OCI-LY1 (cell line): ENCODE measurements around the gene CCR3.

Experiments
- CTCF ChIP-seq: fragments of 200-600 bp; sonication (generic), shearing (Covaris generic); IDR thresholded peaks from 2 replicates; pipeline ENCODE4 v1.5.1; 2017; ENCODE audit warnings: mild to moderate bottlenecking, antibody characterized with exemption, low read length, moderate library complexity, mixed read lengths
- EZH2 ChIP-seq: fragments of 200-600 bp; sonication (generic), shearing (Covaris generic); IDR thresholded peaks from 2 replicates; pipeline ENCODE4 v1.8.0; 2017; ENCODE audit warnings: borderline replicate concordance, mixed run types, mild to moderate bottlenecking, antibody characterized with exemption, low read length, moderate library complexity, mixed read lengths

DNA sequence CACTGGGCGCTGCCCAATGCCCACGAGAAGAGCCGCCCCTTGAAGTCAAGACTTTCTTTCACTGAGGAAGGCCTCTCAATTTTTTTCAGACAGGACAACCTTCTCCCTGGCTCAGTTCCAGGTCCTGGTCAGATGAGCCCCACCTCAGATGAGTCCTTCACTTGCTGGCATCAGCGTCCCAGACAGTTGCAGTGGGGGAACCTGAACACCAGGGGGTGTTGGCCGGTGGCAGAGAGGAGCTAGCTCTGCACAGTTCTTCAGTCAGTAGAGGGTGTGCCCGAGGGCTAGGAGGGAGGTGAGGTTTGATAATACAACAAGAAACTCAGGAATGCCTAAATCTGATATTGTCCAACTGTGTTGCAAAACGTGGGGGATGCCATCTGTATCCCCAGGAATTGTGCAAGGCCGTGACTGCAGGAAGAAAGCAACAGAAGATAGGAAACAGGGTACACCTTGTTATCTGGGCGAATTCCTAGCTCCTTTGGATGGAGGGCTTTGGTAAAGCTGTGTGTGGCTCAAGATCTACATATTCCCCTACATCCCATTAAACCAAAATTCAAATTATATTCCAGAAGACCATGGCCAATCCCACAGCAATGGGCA, 34.3 kb downstream of the CCR3 start:
- TF ChIP-seq CTCF: peak; percentile 77
- TF ChIP-seq EZH2: no peak
